Gastrocnemius medialis (tissue), 4 donors: ENCODE measurements around the gene HSPB3. TPM values are rescaled to one million over a fixed set of nuclear protein-coding genes. Genes with fewer than 3 reads are reported as not detected.

Source experiments
- ATAC-seq, 2 donors: fragments of 150-250 bp; one replicate each; pipeline ENCODE4 v1.9.1; 2016
- DNase-seq, 2 donors: peaks; one replicate each; pipeline ENCODE4 v3.0.0-alpha.2; 2019
- H3K27ac ChIP-seq, 4 donors: fragments of 200-600 bp; sonication (generic); 1 replicate in 1 of 4; 2 replicates in 3 of 4; pipeline ENCODE4 v1.5.1; 2016 to 2018; ENCODE audit warnings: mild to moderate bottlenecking in 2 of 4, moderate library complexity in 1 of 4
- H3K27me3 ChIP-seq, 3 donors: fragments of 200-600 bp; sonication (generic) in 2 of 3; 1 replicate in 1 of 3; 2 replicates in 2 of 3; pipeline versions ENCODE4 v1.5.1 to v1.6.0; 2016 to 2019; ENCODE audit warnings: mild to moderate bottlenecking in 1 of 3, moderate library complexity in 1 of 3
- H3K36me3 ChIP-seq, 2 donors: fragments of 200-600 bp; sonication (generic) in 1 of 2; one replicate each; pipeline ENCODE4 v1.5.1; 2017 to 2018
- H3K4me1 ChIP-seq, 2 donors: fragments of 200-600 bp; sonication (generic) in 1 of 2; one replicate each; pipeline ENCODE4 v1.5.1; 2016 to 2017; ENCODE audit warnings: mild to moderate bottlenecking in 2 of 2
- H3K4me3 ChIP-seq, 4 donors: fragments of 200-600 bp; sonication (generic) in 3 of 4; 1 replicate in 1 of 4; 2 replicates in 3 of 4; pipeline ENCODE4 v1.5.1; 2016 to 2019; ENCODE audit warnings: mild to moderate bottlenecking in 2 of 4
- H3K9me3 ChIP-seq, 3 donors: fragments of 200-600 bp; sonication (generic) in 2 of 3; 1 replicate in 1 of 3; 2 replicates in 2 of 3; pipeline ENCODE4 v1.5.1; 2016 to 2019
- POLR2A ChIP-seq, 2 donors: fragments of 450-650 bp; IDR thresholded peaks; one replicate each; pipeline ENCODE4 v1.6.1; 2017; ENCODE audit warnings: antibody characterized with exemption in 2 of 2, mild to moderate bottlenecking in 2 of 2, moderate library complexity in 2 of 2
- in situ Hi-C, 4 donors: fragments of 200-750 bp; cut with MboI; loops; one replicate each; pipeline versions ENCODE4 v1.15.0 to v1.8.0; 2017; ENCODE audit warnings: low sequenced_read_pairs in 4 of 4
- intact Hi-C: fragments of 100-400 bp; cut with DNase I; formaldehyde crosslinking; loops from one replicate; pipeline ENCODE4 v1.15.1; 2023; ENCODE audit warnings: low total_unique reads
- total RNA-seq, 4 donors: library from RNA; depleted of rRNA; stranded (reverse); fragments of >200 nt; gene quantifications; one replicate each; pipeline versions ENCODE4 v1.1.0 to v1.2.3, GENCODE V29; 2016
- TF ChIP-seq, protein P1 (sequence below), 5 experiments: fragments of 450-650 bp in 3 of 5; fragments of 200-600 bp in 2 of 5; sonication (generic) in 2 of 5; IDR thresholded peaks in 4 of 5; conservative IDR thresholded peaks in 1 of 5; 1 replicate in 4 of 5; 2 replicates in 1 of 5; pipeline ENCODE4 v1.5.1; 2016 to 2019; ENCODE audit warnings: antibody characterized with exemption in 5 of 5, mild to moderate bottlenecking in 3 of 5, moderate library complexity in 3 of 5

HSPB3 gene
- total RNA-seq, 4 donors from 2014 or later: 68.1 to 510 (median 204) TPM

DNA sequence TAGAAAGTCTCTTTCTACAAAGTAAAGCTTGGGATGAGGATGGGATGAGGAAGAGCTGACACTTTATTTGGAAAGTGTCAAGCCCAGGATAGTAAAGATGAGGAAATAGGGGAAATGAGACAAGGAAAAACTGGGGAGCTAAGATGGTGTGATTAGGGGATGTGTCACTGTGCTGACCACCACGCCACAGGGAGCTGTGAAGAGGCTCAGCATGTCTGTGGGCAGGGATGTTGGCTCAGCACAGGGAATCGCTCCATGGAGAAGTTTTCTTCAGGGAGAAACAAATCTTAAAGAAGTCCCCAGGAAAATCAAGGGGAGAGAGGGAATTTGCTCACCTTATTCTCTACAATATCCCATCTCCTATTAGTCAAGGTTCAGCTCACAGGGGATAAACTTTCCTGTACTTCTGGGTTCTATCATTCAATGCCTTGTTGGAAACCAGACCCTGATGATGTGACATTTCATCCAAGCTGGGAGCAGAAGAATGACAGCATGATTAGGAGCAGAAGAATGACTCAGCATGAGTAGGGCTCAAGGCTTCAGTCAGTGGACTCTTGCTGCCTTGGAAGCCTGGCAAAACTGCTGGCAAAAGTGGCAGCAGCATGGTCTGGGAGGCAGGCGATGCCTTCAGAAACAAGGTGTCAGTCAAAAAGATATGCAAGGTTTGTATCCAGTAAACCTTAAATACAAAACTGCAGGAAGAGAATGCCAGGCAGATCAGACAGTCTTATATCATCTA is 4.9 kb downstream of the HSPB3 start:
- TF ChIP-seq, protein P1, sequence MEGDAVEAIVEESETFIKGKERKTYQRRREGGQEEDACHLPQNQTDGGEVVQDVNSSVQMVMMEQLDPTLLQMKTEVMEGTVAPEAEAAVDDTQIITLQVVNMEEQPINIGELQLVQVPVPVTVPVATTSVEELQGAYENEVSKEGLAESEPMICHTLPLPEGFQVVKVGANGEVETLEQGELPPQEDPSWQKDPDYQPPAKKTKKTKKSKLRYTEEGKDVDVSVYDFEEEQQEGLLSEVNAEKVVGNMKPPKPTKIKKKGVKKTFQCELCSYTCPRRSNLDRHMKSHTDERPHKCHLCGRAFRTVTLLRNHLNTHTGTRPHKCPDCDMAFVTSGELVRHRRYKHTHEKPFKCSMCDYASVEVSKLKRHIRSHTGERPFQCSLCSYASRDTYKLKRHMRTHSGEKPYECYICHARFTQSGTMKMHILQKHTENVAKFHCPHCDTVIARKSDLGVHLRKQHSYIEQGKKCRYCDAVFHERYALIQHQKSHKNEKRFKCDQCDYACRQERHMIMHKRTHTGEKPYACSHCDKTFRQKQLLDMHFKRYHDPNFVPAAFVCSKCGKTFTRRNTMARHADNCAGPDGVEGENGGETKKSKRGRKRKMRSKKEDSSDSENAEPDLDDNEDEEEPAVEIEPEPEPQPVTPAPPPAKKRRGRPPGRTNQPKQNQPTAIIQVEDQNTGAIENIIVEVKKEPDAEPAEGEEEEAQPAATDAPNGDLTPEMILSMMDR (IDR thresholded peaks at IDR 0.05 in 4 of 5, conservative IDR thresholded peaks at IDR 0.05 in 1 of 5): no peak
- no peak for TF ChIP-seq POLR2A (IDR thresholded peaks at IDR 0.05)
- ATAC-seq (peak; percentile 61 to 65), DNase-seq (peak; percentile 29 to 62)
- Histone ChIP-seq H3K4me3 (no peak overlapping the region), H3K36me3 (no peaks in the 10 kb centered on the region), H3K27me3 (no peaks in the 10 kb centered on the region), H3K4me1 (peaks cover 19 to 26% of the 10 kb centered on the region in 2 donors), H3K9me3 (no peaks in the 10 kb centered on the region), H3K27ac (peak overlapping the region; percentile 53 to 89 (median 86))
- intact Hi-C loops: no loop called here
- in situ Hi-C loops: no loop called here

DNA sequence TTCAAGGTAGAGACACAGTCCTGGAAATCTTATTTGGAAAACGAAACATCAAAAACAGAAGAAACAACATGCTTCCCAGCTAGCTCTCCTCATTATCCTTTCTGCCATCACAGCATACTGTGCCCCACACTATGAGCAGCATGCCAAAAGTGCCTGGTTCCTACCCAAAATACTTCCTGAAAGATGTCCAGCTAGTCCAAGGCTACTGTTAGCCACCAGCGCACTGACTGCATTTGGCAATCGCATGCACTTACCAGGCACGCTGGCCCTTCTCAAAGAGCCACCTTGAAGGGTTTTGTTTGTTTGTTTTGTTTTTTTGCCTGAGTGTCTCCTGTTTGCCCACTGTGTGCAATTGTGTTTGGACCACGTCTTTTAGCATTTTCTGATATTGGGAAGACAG is 6.8 kb downstream of the HSPB3 start:
- H3K9me3 ChIP-seq: no peaks in the 10 kb centered on the region
- in situ Hi-C loops: no loop called here
- intact Hi-C loops: no loop called here
- no peaks in the 10 kb centered on the region for H3K36me3 ChIP-seq
- no peaks in the 10 kb centered on the region for H3K27me3 ChIP-seq
- no peak overlapping the region for H3K27ac ChIP-seq
- TF ChIP-seq, protein P1 (IDR thresholded peaks at IDR 0.05 in 4 of 5, conservative IDR thresholded peaks at IDR 0.05 in 1 of 5): no peak
- TF ChIP-seq POLR2A (IDR thresholded peaks at IDR 0.05): no peak
- DNase-seq (no peak), ATAC-seq (no peak)
- H3K4me3 ChIP-seq: no peak overlapping the region
- peaks cover 19 to 26% of the 10 kb centered on the region in 2 donors for H3K4me1 ChIP-seq

- intact Hi-C loops: no loop called here
- Histone ChIP-seq H3K4me1 (peaks cover 6 to 20% of the 10 kb centered on the region in 2 donors), H3K27me3 (no peaks in the 10 kb centered on the region), H3K36me3 (no peaks in the 10 kb centered on the region), H3K4me3 (no peak overlapping the region), H3K9me3 (no peaks in the 10 kb centered on the region), H3K27ac (no peak overlapping the region)
- DNase-seq: peak; percentile 32 to 35
- peak; percentile 25 to 59 for ATAC-seq
- TF ChIP-seq, protein P1 (IDR thresholded peaks at IDR 0.05 in 4 of 5, conservative IDR thresholded peaks at IDR 0.05 in 1 of 5): no peak
- no peak for TF ChIP-seq POLR2A (IDR thresholded peaks at IDR 0.05)
- in situ Hi-C loops: no loop called here
Measured at GRCh38 chr5:54463713-54464112, 8.2 kb downstream of the HSPB3 start.

- peak overlapping the region; percentile 12 to 49 (median 24) for H3K27ac ChIP-seq
- H3K36me3 ChIP-seq: no peaks in the 10 kb centered on the region
- no peak for TF ChIP-seq POLR2A (IDR thresholded peaks at IDR 0.05)
- TF ChIP-seq, protein P1 (IDR thresholded peaks at IDR 0.05 in 4 of 5, conservative IDR thresholded peaks at IDR 0.05 in 1 of 5): no peak
- H3K4me3 ChIP-seq: peak overlapping the region; percentile 23 to 47 (median 23)
- ATAC-seq: peak; percentile 18 to 23
- no peaks in the 10 kb centered on the region for H3K9me3 ChIP-seq
- DNase-seq: no peak
- in situ Hi-C loops: no loop called here
- intact Hi-C loops: no loop called here
- no peaks in the 10 kb centered on the region for H3K27me3 ChIP-seq
- H3K4me1 ChIP-seq: peaks cover 14 to 15% of the 10 kb centered on the region in 2 donors
Measured at GRCh38 chr5:54469622-54470021, 14.1 kb downstream of the HSPB3 start.
